OCI-LY1 (cell line): ENCODE data around the gene DNAH17.

ENCODE experiments used
- H2AFZ ChIP-seq: fragments of 200-600 bp; sonication (generic), shearing (Covaris generic); 2 replicates; pipeline ENCODE4 v1.6.0; 2014; ENCODE audit warnings: antibody characterized with exemption, mild to moderate bottlenecking, low read length
- H3F3A ChIP-seq: fragments of 200-600 bp; sonication (generic), shearing (Covaris generic); 2 replicates; pipeline ENCODE4 v1.6.0; 2014; ENCODE audit warnings: mild to moderate bottlenecking, antibody characterized with exemption, low read length, moderate library complexity; ENCODE audit not compliant: insufficient read depth
- H3K27ac ChIP-seq: fragments of 200-600 bp; sonication (generic); 2 replicates; pipeline ENCODE4 v1.5.1; 2014; ENCODE audit warnings: low read length, mixed run types, mild to moderate bottlenecking, low read depth; ENCODE audit not compliant: poor library complexity, severe bottlenecking
- H3K27me3 ChIP-seq: fragments of 200-600 bp; sonication (generic); 2 replicates; pipeline ENCODE4 v1.6.0; 2014; ENCODE audit warnings: antibody characterized with exemption, mild to moderate bottlenecking, low read length, moderate library complexity; ENCODE audit not compliant: insufficient read depth
- H3K36me3 ChIP-seq: fragments of 200-600 bp; sonication (generic); 2 replicates; pipeline ENCODE4 v1.6.1; 2014; ENCODE audit warnings: mild to moderate bottlenecking, antibody characterized with exemption, low read length, moderate library complexity, mixed read lengths; ENCODE audit not compliant: insufficient read depth
- H3K4me1 ChIP-seq: fragments of 200-600 bp; sonication (generic); 2 replicates; pipeline ENCODE4 v1.5.1; 2014; ENCODE audit warnings: mild to moderate bottlenecking, low read length, moderate library complexity; ENCODE audit not compliant: insufficient read depth, severe bottlenecking
- H3K4me2 ChIP-seq: fragments of 200-600 bp; sonication (generic), shearing (Covaris generic); 2 replicates; pipeline ENCODE4 v1.6.1; 2014; ENCODE audit warnings: low read length
- H3K4me3 ChIP-seq: fragments of 200-600 bp; sonication (generic); 2 replicates; pipeline ENCODE4 v1.5.1; 2014; ENCODE audit warnings: low read length, low read depth, mild to moderate bottlenecking, mixed read lengths; ENCODE audit not compliant: poor library complexity, severe bottlenecking
- H3K79me2 ChIP-seq: fragments of 200-600 bp; shearing (Covaris generic); 2 replicates; pipeline ENCODE4 v1.6.1; 2016; ENCODE audit warnings: mixed run types, low read length, mixed read lengths; ENCODE audit not compliant: insufficient read depth
- H3K9ac ChIP-seq: fragments of 200-600 bp; sonication (generic), shearing (Covaris generic); 2 replicates; pipeline ENCODE4 v1.6.1; 2014; ENCODE audit warnings: mild to moderate bottlenecking, low read length, mixed read lengths
- H3K9me2 ChIP-seq: fragments of 200-600 bp; sonication (generic), shearing (Covaris generic); 2 replicates; pipeline ENCODE4 v1.6.1; 2014; ENCODE audit warnings: low read depth, mild to moderate bottlenecking, low read length, mixed read lengths
- H3K9me3 ChIP-seq: fragments of 200-600 bp; shearing (Covaris generic); 2 replicates; pipeline ENCODE4 v1.6.1; 2014; ENCODE audit warnings: low read length, mixed read lengths
- H4K20me1 ChIP-seq: fragments of 200-600 bp; sonication (generic), shearing (Covaris generic); 2 replicates; pipeline ENCODE4 v1.6.0; 2016; ENCODE audit warnings: mild to moderate bottlenecking, low read length; ENCODE audit not compliant: insufficient read depth
- CTCF ChIP-seq: fragments of 200-600 bp; sonication (generic), shearing (Covaris generic); IDR thresholded peaks from 2 replicates; pipeline ENCODE4 v1.5.1; 2017; ENCODE audit warnings: mild to moderate bottlenecking, antibody characterized with exemption, low read length, moderate library complexity, mixed read lengths
- EZH2 ChIP-seq: fragments of 200-600 bp; sonication (generic), shearing (Covaris generic); IDR thresholded peaks from 2 replicates; pipeline ENCODE4 v1.8.0; 2017; ENCODE audit warnings: borderline replicate concordance, mixed run types, mild to moderate bottlenecking, antibody characterized with exemption, low read length, moderate library complexity, mixed read lengths

The DNAH17 gene

GRCh38 chr17:78599419-78599818, 22.2 kb upstream of the DNAH17 start:
- no peak overlapping the region for H3K9ac ChIP-seq
- H3F3A ChIP-seq, result no peaks in the 10 kb centered on the region
- H3K79me2 ChIP-seq, result no peaks in the 10 kb centered on the region
- H3K27me3 ChIP-seq, result no peaks in the 10 kb centered on the region
- no peaks in the 10 kb centered on the region for H3K4me1 ChIP-seq
- no peak overlapping the region for H3K4me2 ChIP-seq
- no peak for TF ChIP-seq EZH2
- no peak for TF ChIP-seq CTCF
- H4K20me1 ChIP-seq, result no peaks in the 10 kb centered on the region
- H3K9me2 ChIP-seq, result no peaks in the 10 kb centered on the region
- H3K27ac ChIP-seq, result no peak overlapping the region
- H2AFZ ChIP-seq, result no peak overlapping the region
- H3K9me3 ChIP-seq, result no peaks in the 10 kb centered on the region
- no peaks in the 10 kb centered on the region for H3K36me3 ChIP-seq
- no peak overlapping the region for H3K4me3 ChIP-seq

- no peaks in the 10 kb centered on the region for H3K36me3 ChIP-seq
- no peak overlapping the region for H3K4me3 ChIP-seq
- no peaks in the 10 kb centered on the region for H3K9me2 ChIP-seq
- no peak overlapping the region for H3K4me2 ChIP-seq
- no peaks in the 10 kb centered on the region for H3K4me1 ChIP-seq
- H3K27ac ChIP-seq, result no peak overlapping the region
- H3F3A ChIP-seq, result no peaks in the 10 kb centered on the region
- H3K9ac ChIP-seq, result no peak overlapping the region
- TF ChIP-seq EZH2 (no peak), CTCF (no peak)
- H3K27me3 ChIP-seq, result no peaks in the 10 kb centered on the region
- H4K20me1 ChIP-seq, result no peaks in the 10 kb centered on the region
- H2AFZ ChIP-seq, result no peak overlapping the region
- no peaks in the 10 kb centered on the region for H3K79me2 ChIP-seq
- H3K9me3 ChIP-seq, result no peaks in the 10 kb centered on the region
Observed at GRCh38 chr17:78598013-78598471, 20.8 kb upstream of the DNAH17 start.

- no peaks in the 10 kb centered on the region for H3K9me3 ChIP-seq
- H3K4me2 ChIP-seq, result no peak overlapping the region
- no peaks in the 10 kb centered on the region for H3K36me3 ChIP-seq
- no peak overlapping the region for H2AFZ ChIP-seq
- H3K9me2 ChIP-seq, result no peaks in the 10 kb centered on the region
- H3K27ac ChIP-seq, result no peak overlapping the region
- no peaks in the 10 kb centered on the region for H3K4me1 ChIP-seq
- no peak for TF ChIP-seq EZH2
- no peak for TF ChIP-seq CTCF
- H3K79me2 ChIP-seq, result no peaks in the 10 kb centered on the region
- no peak overlapping the region for H3K9ac ChIP-seq
- H3K27me3 ChIP-seq, result no peaks in the 10 kb centered on the region; the same call in 1 of the 2 replicates
- no peaks in the 10 kb centered on the region for H3F3A ChIP-seq
- no peak overlapping the region for H3K4me3 ChIP-seq
- H4K20me1 ChIP-seq, result no peaks in the 10 kb centered on the region
Observed at GRCh38 chr17:78596871-78597764, 19.9 kb upstream of the DNAH17 start.
